GM18520 (cell line): Measurements from ENCODE around the gene ACSF2.
"Not testable (repeated sequence)": the region's sequence is repeated elsewhere in the genome, so short reads cannot be mapped to it uniquely, and the experiment has no call there.

ENCODE experiments used
- ATAC-seq: cut with Tn5 transposase; IDR thresholded peaks from one replicate; pipeline ENCODE4 v1.9.1; 2021; ENCODE audit not compliant: unreplicated experiment

The ACSF2 gene

GRCh38 chr17:50407921-50408320 lies 18.1 kb upstream of the ACSF2 start:
- no peak for ATAC-seq

- no peak for ATAC-seq
Measured at GRCh38 chr17:50412188-50412732, 13.8 kb upstream of the ACSF2 start.

GRCh38 chr17:50414808-50415207 lies 11.2 kb upstream of the ACSF2 start:
- no peak for ATAC-seq

- ATAC-seq = not testable (repeated sequence)
Measured at GRCh38 chr17:50419577-50419976, 6.4 kb upstream of the ACSF2 start.

- no peak for ATAC-seq
Measured at GRCh38 chr17:50420419-50421112, 5.5 kb upstream of the ACSF2 start.

GRCh38 chr17:50421308-50422051 lies 4.5 kb upstream of the ACSF2 start:
- ATAC-seq = no peak

- no peak for ATAC-seq
Measured at GRCh38 chr17:50422738-50423137, 3.3 kb upstream of the ACSF2 start.

- ATAC-seq = no peak
Measured at GRCh38 chr17:50423553-50424159, 2.4 kb upstream of the ACSF2 start.

- ATAC-seq = no peak
Measured at GRCh38 chr17:50424246-50424995, 1.6 kb upstream of the ACSF2 start.

GRCh38 chr17:50424996-50425681 lies 879 bp upstream of the ACSF2 start:
- no peak for ATAC-seq

GRCh38 chr17:50426472-50426782 lies 409 bp downstream of the ACSF2 start:
- no peak for ATAC-seq

GRCh38 chr17:50426814-50427787 lies 1.1 kb downstream of the ACSF2 start:
- ATAC-seq = no peak

GRCh38 chr17:50428126-50428525 lies 2.1 kb downstream of the ACSF2 start:
- not testable (repeated sequence) for ATAC-seq

- no peak for ATAC-seq
Measured at GRCh38 chr17:50428831-50429424, 2.9 kb downstream of the ACSF2 start.

GRCh38 chr17:50429793-50430192 lies 3.8 kb downstream of the ACSF2 start:
- ATAC-seq = no peak

GRCh38 chr17:50430821-50431618 lies 5.0 kb downstream of the ACSF2 start:
- ATAC-seq = no peak

- no peak for ATAC-seq
Measured at GRCh38 chr17:50432125-50432762, 6.2 kb downstream of the ACSF2 start.

- ATAC-seq = no peak
Measured at GRCh38 chr17:50437409-50437808, 11.4 kb downstream of the ACSF2 start.
